SK-N-MC (cell line): Measurements from ENCODE around the gene FUBP1.
"Not testable (repeated sequence)": the region's sequence is repeated elsewhere in the genome, so short reads cannot be mapped to it uniquely, and the experiment has no call there.

ENCODE experiments used
- DNase-seq: peaks from one replicate; pipeline ENCODE4 v3.0.0-alpha.2; 2011; ENCODE audit warnings: low read depth, low spot score
- H3K27ac ChIP-seq: fragments of 200-600 bp; sonication (generic); 2 replicates; pipeline ENCODE4 v1.5.1; 2016; ENCODE audit warnings: mixed run types
- H3K36me3 ChIP-seq: fragments of 200-600 bp; sonication (generic); 2 replicates; pipeline ENCODE4 v1.6.1; 2017; ENCODE audit warnings: antibody characterized with exemption, low read length, mixed read lengths; ENCODE audit not compliant: insufficient read depth
- H3K4me3 ChIP-seq: fragments of 200-600 bp; sonication (generic); 2 replicates; pipeline ENCODE4 v1.5.1; 2016
- H3K9ac ChIP-seq: fragments of 200-600 bp; sonication (generic); 2 replicates; pipeline ENCODE4 v1.8.0; 2017; ENCODE audit warnings: mixed run types, mixed read lengths; ENCODE audit not compliant: insufficient read length
- H3K9me3 ChIP-seq: fragments of 200-600 bp; sonication (generic); 2 replicates; pipeline ENCODE4 v1.6.1; 2017; ENCODE audit warnings: low read depth, mild to moderate bottlenecking, antibody characterized with exemption, low read length, moderate library complexity, mixed read lengths
- EZH2 ChIP-seq: fragments of 200-600 bp; sonication (generic); IDR thresholded peaks from one replicate; pipeline ENCODE4 v1.6.1; 2017; ENCODE audit warnings: antibody characterized with exemption
- FOXP2 ChIP-seq: optimal IDR thresholded peaks from 2 replicates; pipeline ENCODE3; 2011; ENCODE audit warnings: mild to moderate bottlenecking, moderate library complexity; ENCODE audit not compliant: insufficient read depth; ENCODE audit errors: extremely low read length, control extremely low read depth
- POLR2AphosphoS5 ChIP-seq: IDR thresholded peaks from 2 replicates; pipeline ENCODE4 v1.6.1; 2012; ENCODE audit warnings: mild to moderate bottlenecking, low read depth, low read length, borderline replicate concordance

The FUBP1 gene

DNA sequence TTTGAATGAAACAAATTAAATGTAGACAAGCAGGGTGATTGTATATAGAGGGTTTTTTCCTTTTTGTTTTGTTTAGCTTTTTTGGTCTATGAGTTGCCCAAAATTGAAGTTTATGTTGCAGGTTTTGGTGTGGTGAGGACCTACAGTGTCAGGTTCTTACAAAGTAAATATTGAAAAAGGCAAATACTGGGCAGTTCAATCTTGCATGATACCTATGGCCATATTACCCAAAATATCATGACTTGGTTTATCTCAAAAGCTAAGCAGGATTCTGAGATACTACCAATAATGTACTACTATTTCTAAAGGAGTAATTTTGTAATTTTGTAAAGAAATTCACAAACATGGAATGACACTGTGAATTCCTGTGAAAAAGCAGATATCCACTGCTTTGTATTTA lies 27.6 kb upstream of the FUBP1 start:
- H3K27ac ChIP-seq = peak overlapping the region; percentile 98
- H3K9me3 ChIP-seq = no peaks in the 10 kb centered on the region
- peak overlapping the region; percentile 90 for H3K9ac ChIP-seq
- TF ChIP-seq FOXP2 (no peak), POLR2AphosphoS5 (no peak), EZH2 (no peak)
- H3K36me3 ChIP-seq = peaks cover 12% of the 10 kb centered on the region; the same call in 1 of the 2 replicates
- peak overlapping the region; percentile 92 for H3K4me3 ChIP-seq
- DNase-seq = no peak

DNA sequence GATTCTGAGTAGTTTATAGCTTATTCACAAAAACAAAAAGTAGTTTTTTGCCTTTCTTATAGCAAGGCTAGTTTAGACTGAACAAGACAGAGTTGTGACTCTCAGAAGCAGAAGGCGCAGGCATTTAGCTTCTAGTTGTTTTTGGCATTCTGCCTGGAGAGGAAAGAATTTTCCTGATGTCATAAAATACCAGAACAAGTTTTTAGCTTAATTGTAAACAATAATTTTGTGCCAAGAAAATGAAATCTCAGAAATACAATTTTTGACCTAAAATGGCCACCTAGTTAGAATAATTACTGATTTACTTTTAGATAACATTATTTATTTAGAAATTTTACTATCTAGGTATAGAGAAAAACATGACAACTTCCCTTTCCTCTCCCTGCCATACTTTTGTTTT lies 26.9 kb upstream of the FUBP1 start:
- Histone ChIP-seq H3K36me3 (peaks cover 8% of the 10 kb centered on the region; the same call in 1 of the 2 replicates), H3K4me3 (peak overlapping the region; percentile 92), H3K27ac (peak overlapping the region; percentile 98), H3K9ac (peak overlapping the region; percentile 90), H3K9me3 (no peaks in the 10 kb centered on the region)
- TF ChIP-seq POLR2AphosphoS5 = no peak
- TF ChIP-seq EZH2 = no peak
- no peak for TF ChIP-seq FOXP2
- DNase-seq = peak; percentile 58

DNA sequence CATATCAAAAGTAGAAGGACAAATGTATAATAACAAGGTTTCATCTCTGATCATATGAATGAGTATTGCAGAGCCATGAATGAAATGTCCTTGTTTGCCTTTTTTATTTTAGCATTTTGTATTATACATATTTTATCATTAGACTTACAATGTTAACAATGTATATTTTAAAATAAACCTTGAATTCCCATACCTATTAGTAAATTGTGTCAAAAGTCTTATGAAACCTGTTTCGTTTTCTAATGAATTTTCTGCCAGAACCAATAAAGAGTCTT lies 26.5 kb upstream of the FUBP1 start:
- H3K4me3 ChIP-seq = peak overlapping the region; percentile 92
- no peaks in the 10 kb centered on the region for H3K9me3 ChIP-seq
- peak overlapping the region; percentile 98 for H3K27ac ChIP-seq
- DNase-seq = no peak
- TF ChIP-seq EZH2 (no peak), FOXP2 (no peak)
- H3K36me3 ChIP-seq = peaks cover 5% of the 10 kb centered on the region; the same call in 1 of the 2 replicates
- H3K9ac ChIP-seq = peak overlapping the region; percentile 90

DNA sequence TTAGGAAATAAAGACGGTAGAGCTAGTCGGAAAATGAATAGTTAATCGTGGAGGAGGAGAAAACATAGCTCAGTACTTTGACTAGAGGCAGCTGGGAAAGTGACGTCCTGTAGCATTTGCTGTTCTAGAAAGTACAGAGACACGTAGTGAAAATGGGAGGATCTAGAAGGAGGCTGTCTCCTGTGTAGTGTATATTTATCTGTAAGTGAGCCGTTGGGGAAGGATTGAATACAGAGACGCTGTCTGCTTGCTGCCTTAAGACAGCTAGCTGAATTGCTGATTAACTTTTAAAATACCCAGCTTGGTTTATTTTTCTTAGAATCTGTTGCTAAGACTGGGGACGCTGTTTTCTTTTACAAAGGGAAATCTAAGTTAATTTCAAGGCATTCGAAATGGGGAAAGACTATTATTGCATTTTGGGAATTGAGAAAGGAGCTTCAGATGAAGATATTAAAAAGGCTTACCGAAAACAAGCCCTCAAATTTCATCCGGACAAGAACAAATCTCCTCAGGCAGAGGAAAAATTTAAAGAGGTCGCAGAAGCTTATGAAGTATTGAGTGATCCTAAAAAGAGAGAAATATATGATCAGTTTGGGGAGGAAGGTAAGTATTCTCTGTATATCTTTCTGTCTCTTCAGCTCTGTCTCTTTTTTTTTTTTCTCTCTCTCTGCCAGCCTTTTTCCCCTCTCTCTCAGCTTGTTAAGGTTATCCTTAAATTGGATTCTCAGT lies 26.0 kb upstream of the FUBP1 start, which contains the start of gene DNAJB4:
TSS of gene DNAJB4 (plus strand) at position 221 of the 729 bp plus-strand sequence. CDS start at position 393, 172 bp downstream.
- DNase-seq = peak; percentile 98
- H3K9me3 ChIP-seq = no peaks in the 10 kb centered on the region
- H3K9ac ChIP-seq = peak within 1 kb of the TSS; percentile 90
- peak within 1 kb of the TSS; percentile 92 for H3K4me3 ChIP-seq
- H3K36me3 ChIP-seq = peaks cover 5% of the 10 kb centered on the region; the same call in 1 of the 2 replicates
- peak within 1 kb of the TSS; percentile 98 for H3K27ac ChIP-seq
- TF ChIP-seq POLR2AphosphoS5 = peak; percentile 75
- no peak for TF ChIP-seq FOXP2

DNA sequence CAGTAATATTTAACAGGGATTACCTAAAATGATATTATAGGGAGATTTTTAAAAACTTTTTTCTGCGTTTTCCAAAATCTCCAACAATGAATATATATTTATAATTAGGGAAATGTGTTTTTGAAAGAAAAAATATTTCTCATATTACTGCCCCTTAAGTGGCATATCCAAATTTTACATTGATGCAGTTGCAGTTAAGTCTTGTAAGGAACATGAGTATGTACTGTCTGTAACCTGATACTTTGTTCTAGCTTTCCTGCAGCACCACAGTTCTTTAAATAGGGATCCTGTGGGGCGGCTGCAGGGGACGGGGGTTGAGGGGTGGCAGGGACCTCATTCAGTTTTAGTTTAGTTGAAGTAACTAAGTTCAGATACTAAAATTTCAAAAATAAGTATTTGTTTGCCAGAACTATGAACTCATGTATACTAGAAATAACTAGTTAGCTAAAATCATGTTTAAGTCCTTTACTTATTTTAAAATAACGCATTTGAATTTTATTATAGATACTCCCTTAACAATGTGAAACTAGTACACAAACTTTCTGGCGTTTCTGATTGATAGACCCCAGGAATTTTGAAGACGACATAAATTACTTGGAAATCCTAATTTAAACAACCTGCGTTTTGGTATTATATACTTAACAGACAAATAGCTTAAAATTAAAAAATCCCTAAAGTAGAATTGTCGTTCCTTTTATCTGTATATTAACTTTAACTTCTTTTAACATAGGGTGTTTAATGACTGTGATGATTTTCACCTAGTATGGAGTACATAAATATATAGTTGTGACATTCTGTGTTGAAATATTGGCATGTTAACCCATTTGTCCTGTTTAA lies 25.2 kb upstream of the FUBP1 start:
- Histone ChIP-seq H3K36me3 (peaks cover 2% of the 10 kb centered on the region; the same call in 1 of the 2 replicates), H3K9ac (peak overlapping the region; percentile 90), H3K4me3 (peak overlapping the region; percentile 92), H3K27ac (peak overlapping the region; percentile 98), H3K9me3 (no peaks in the 10 kb centered on the region)
- DNase-seq = peak; percentile 80
- peak; percentile 72 for TF ChIP-seq POLR2AphosphoS5
- TF ChIP-seq EZH2 = no peak
- TF ChIP-seq FOXP2 = no peak

DNA sequence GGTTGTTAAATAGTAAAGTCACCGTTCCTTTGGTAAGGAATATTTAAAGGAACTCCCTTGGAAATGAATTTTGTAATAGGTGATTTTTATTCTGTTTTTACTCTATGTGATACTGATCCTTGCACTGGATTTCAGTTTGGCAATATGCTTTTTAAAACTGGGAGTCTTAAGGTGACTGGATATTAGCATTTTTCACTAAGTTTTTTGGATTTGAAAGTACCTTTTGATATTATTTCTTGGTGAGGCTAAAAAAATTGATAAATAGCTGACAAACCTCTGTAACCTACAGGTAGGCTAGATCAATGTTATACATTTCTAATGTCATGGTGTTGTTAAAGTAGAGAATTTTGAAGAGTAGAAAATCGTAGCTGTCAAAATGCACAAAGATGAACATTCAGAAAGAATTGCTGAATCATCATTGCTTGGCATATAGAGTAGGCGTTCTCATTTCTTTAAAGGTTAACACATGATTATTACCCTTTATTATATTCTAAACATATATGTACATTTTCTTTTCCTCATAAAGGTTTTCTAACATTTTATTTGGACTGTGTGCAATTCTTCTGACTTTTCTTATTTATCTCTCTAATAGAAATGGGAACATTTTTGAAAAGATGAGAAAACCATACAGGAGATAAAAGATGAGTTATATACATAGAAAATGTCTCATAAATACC lies 24.3 kb upstream of the FUBP1 start:
- Histone ChIP-seq H3K4me3 (peak overlapping the region; percentile 92), H3K9ac (peak overlapping the region; percentile 90)
- TF ChIP-seq EZH2 (no peak), POLR2AphosphoS5 (no peak), FOXP2 (no peak)

DNA sequence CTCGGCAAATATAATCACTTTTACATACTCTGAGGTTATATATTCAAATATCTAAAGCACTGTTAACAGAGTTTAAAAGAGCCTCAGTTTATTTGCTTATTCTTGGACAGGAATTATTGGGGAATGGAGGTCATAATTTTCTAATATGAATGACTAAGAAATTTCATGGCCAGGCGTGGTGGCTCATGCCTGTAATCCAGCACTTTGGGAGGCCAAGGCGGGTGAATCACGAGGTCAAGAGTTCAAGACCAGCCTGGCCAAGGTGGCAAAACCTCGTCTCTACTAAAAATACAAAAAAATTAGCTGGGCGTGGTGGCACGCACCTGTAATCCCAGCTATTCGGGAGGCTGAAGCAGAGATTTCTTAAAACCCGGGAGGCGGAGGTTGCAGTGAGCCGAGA lies 21.7 kb upstream of the FUBP1 start:
- not testable (repeated sequence) for H3K4me3 ChIP-seq, DNase-seq, H3K36me3 ChIP-seq, H3K9ac ChIP-seq, H3K27ac ChIP-seq, H3K9me3 ChIP-seq

More for the DNA sequence above, 24.3 kb upstream of the FUBP1 start:
- Histone ChIP-seq H3K9me3 (no peaks in the 10 kb centered on the region), H3K27ac (peak overlapping the region; percentile 98), H3K36me3 (no peaks in the 10 kb centered on the region)
- DNase-seq = no peak

DNA sequence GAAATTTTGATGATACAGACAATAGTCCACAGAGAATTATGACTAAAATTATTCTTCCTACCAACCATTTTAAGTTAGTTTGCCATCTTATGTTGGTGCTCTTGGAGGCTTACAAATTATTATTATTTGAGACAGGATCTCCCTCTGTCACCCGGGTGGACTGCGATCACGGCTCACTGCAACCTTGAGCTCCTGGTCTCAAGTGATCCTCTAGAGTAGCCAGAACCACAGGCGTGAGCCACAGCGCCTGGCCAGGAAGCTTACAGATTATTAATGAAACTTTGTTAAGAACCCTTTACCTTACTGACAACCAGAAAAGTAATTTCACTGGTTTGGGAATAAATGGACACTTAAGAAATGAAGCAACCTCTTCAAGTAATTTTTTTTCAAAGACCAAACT lies 17.9 kb upstream of the FUBP1 start:
- DNase-seq = no peak
- Histone ChIP-seq H3K9me3 (no peaks in the 10 kb centered on the region), H3K4me3 (no peak overlapping the region), H3K9ac (no peak overlapping the region), H3K27ac (0 out of 2 replicates have a peak overlapping the region, but pooled peaks have one; percentile 42), H3K36me3 (peaks cover 21% of the 10 kb centered on the region)
- TF ChIP-seq POLR2AphosphoS5 = no peak
- no peak for TF ChIP-seq FOXP2
- TF ChIP-seq EZH2 = no peak
